Fibroblast of lung (primary cell): Measurements from ENCODE around the gene ZDHHC8.

ENCODE experiments used
- EZH2 ChIP-seq: IDR thresholded peaks from 2 replicates; pipeline ENCODE4 v1.5.1; 2012; ENCODE audit warnings: low read length, control low read depth, mild to moderate bottlenecking; ENCODE audit errors: missing control alignments
- TF ChIP-seq, protein P1 (sequence below), 2 donors: IDR thresholded peaks in 1 of 2; conservative IDR thresholded peaks in 1 of 2; 1 replicate in 1 of 2; 2 replicates in 1 of 2; pipeline ENCODE4 v1.5.1; 2011 to 2012; ENCODE audit warnings: low read length in 2 of 2, control low read depth in 1 of 2, inconsistent platforms in 1 of 2, low read depth in 1 of 2, mild to moderate bottlenecking in 1 of 2

DNA sequence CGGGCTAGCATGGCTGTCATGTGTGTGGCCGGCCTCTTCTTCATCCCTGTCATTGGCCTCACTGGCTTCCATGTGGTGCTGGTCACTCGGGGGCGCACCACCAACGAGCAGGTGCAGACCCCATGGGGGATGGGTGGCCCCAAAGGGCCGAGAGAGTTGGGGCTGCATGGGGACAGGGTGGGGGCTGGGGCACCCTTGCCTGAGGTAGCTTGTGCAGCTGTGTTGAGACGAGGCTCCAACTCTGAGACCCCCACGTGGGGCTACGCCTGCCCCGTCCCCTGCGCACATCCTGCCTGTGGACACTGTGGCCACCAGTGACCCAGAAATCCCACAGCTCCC, 8.5 kb downstream of the ZDHHC8 start:
- TF ChIP-seq, protein P1, sequence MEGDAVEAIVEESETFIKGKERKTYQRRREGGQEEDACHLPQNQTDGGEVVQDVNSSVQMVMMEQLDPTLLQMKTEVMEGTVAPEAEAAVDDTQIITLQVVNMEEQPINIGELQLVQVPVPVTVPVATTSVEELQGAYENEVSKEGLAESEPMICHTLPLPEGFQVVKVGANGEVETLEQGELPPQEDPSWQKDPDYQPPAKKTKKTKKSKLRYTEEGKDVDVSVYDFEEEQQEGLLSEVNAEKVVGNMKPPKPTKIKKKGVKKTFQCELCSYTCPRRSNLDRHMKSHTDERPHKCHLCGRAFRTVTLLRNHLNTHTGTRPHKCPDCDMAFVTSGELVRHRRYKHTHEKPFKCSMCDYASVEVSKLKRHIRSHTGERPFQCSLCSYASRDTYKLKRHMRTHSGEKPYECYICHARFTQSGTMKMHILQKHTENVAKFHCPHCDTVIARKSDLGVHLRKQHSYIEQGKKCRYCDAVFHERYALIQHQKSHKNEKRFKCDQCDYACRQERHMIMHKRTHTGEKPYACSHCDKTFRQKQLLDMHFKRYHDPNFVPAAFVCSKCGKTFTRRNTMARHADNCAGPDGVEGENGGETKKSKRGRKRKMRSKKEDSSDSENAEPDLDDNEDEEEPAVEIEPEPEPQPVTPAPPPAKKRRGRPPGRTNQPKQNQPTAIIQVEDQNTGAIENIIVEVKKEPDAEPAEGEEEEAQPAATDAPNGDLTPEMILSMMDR (conservative IDR thresholded peaks at IDR 0.05 in 1 of 2, IDR thresholded peaks at IDR 0.05 in 1 of 2; ENCODE audit: low read depth in 1 of 2, low read length in 2 of 2), result no peak
- no peak for TF ChIP-seq EZH2
